ENCODE measurements around the gene SPOCK3.
A peak's percentile ranks its signal among the peaks of the same experiment; 100 is the strongest.

SPOCK3 gene

GRCh38 chr4:167020410-167020809 lies 213.9 kb downstream of the SPOCK3 start:
- ATAC-seq (ENCODE audit: low read depth) (no peak), DNase-seq (ENCODE audit: low spot score) (no peak)
- Histone ChIP-seq H3K9me3 (ENCODE audit: severe bottlenecking) (no peaks in the 10 kb centered on the region), H3K36me3 (ENCODE audit: low read depth) (no peaks in the 10 kb centered on the region), H3K27ac (ENCODE audit: poor library complexity, severe bottlenecking) (no peak overlapping the region), H3K27me3 (ENCODE audit: insufficient read depth, poor library complexity, severe bottlenecking) (no peaks in the 10 kb centered on the region), H3K4me1 (ENCODE audit: insufficient read depth, poor library complexity, severe bottlenecking) (peaks cover 3% of the 10 kb centered on the region), H3K4me3 (ENCODE audit: severe bottlenecking) (no peak overlapping the region)
- TF ChIP-seq CTCF (IDR thresholded peaks at IDR 0.05; ENCODE audit: poor library complexity, severe bottlenecking): no peak

GRCh38 chr4:167014944-167015343 lies 219.3 kb downstream of the SPOCK3 start:
- no peak for ATAC-seq (ENCODE audit: low read depth)

GRCh38 chr4:167003326-167003725 lies 231.0 kb downstream of the SPOCK3 start:
- H3K9me3 ChIP-seq (ENCODE audit: severe bottlenecking): no peaks in the 10 kb centered on the region
- TF ChIP-seq CTCF (IDR thresholded peaks at IDR 0.05; ENCODE audit: poor library complexity, severe bottlenecking): no peak
- no peak overlapping the region for H3K4me3 ChIP-seq (ENCODE audit: severe bottlenecking)
- no peaks in the 10 kb centered on the region for H3K27me3 ChIP-seq (ENCODE audit: insufficient read depth, poor library complexity, severe bottlenecking)
- no peaks in the 10 kb centered on the region for H3K36me3 ChIP-seq (ENCODE audit: low read depth)
- no peak overlapping the region for H3K27ac ChIP-seq (ENCODE audit: poor library complexity, severe bottlenecking)
- DNase-seq (ENCODE audit: low spot score): no peak
- no peak for ATAC-seq (ENCODE audit: low read depth)
- H3K4me1 ChIP-seq (ENCODE audit: insufficient read depth, poor library complexity, severe bottlenecking): peaks cover 11% of the 10 kb centered on the region

More at GRCh38 chr4:167014944-167015343, 219.3 kb downstream of the SPOCK3 start:
- DNase-seq (ENCODE audit: low spot score): no peak
- Histone ChIP-seq H3K4me1 (ENCODE audit: insufficient read depth, poor library complexity, severe bottlenecking) (no peaks in the 10 kb centered on the region), H3K4me3 (ENCODE audit: severe bottlenecking) (no peak overlapping the region), H3K9me3 (ENCODE audit: severe bottlenecking) (no peaks in the 10 kb centered on the region), H3K36me3 (ENCODE audit: low read depth) (no peaks in the 10 kb centered on the region), H3K27ac (ENCODE audit: poor library complexity, severe bottlenecking) (no peak overlapping the region), H3K27me3 (ENCODE audit: insufficient read depth, poor library complexity, severe bottlenecking) (no peaks in the 10 kb centered on the region)
- TF ChIP-seq CTCF (IDR thresholded peaks at IDR 0.05; ENCODE audit: poor library complexity, severe bottlenecking): peak; percentile 26

- Histone ChIP-seq H3K36me3 (ENCODE audit: low read depth) (no peaks in the 10 kb centered on the region), H3K4me3 (ENCODE audit: severe bottlenecking) (no peak overlapping the region), H3K9me3 (ENCODE audit: severe bottlenecking) (no peaks in the 10 kb centered on the region), H3K27me3 (ENCODE audit: insufficient read depth, poor library complexity, severe bottlenecking) (no peaks in the 10 kb centered on the region), H3K4me1 (ENCODE audit: insufficient read depth, poor library complexity, severe bottlenecking) (peaks cover 11% of the 10 kb centered on the region), H3K27ac (ENCODE audit: poor library complexity, severe bottlenecking) (no peak overlapping the region)
- TF ChIP-seq CTCF (IDR thresholded peaks at IDR 0.05; ENCODE audit: poor library complexity, severe bottlenecking): no peak
- DNase-seq (ENCODE audit: low spot score) (no peak), ATAC-seq (ENCODE audit: low read depth) (peak; percentile 100)
Observed at GRCh38 chr4:167000141-167000852, 234.0 kb downstream of the SPOCK3 start.

GRCh38 chr4:166996216-166996615 lies 238.1 kb downstream of the SPOCK3 start:
- no peak overlapping the region for H3K4me3 ChIP-seq (ENCODE audit: severe bottlenecking)
- ATAC-seq (ENCODE audit: low read depth) (no peak), DNase-seq (ENCODE audit: low spot score) (no peak)
- H3K27ac ChIP-seq (ENCODE audit: poor library complexity, severe bottlenecking): no peak overlapping the region
- no peaks in the 10 kb centered on the region for H3K27me3 ChIP-seq (ENCODE audit: insufficient read depth, poor library complexity, severe bottlenecking)
- H3K4me1 ChIP-seq (ENCODE audit: insufficient read depth, poor library complexity, severe bottlenecking): peaks cover 11% of the 10 kb centered on the region
- H3K9me3 ChIP-seq (ENCODE audit: severe bottlenecking): no peaks in the 10 kb centered on the region
- TF ChIP-seq CTCF (IDR thresholded peaks at IDR 0.05; ENCODE audit: poor library complexity, severe bottlenecking): no peak
- no peaks in the 10 kb centered on the region for H3K36me3 ChIP-seq (ENCODE audit: low read depth)
